ENCODE data around the gene ATP8B4.
"Not testable (repeated sequence)": the region's sequence is repeated elsewhere in the genome, so short reads cannot be mapped to it uniquely, and the experiment has no call there.

The ATP8B4 gene

GRCh38 chr15:50140098-50140497, 21.1 kb upstream of the ATP8B4 start:
- no peak overlapping the region for H3K4me3 ChIP-seq (ENCODE audit: low read depth, low read length)
- DNase-seq (ENCODE audit: low read depth): no peak
- TF ChIP-seq CTCF (IDR thresholded peaks at IDR 0.05; ENCODE audit: insufficient read depth, low read depth, low read length, missing control alignments): no peak

GRCh38 chr15:50138391-50138790, 19.4 kb upstream of the ATP8B4 start:
- TF ChIP-seq CTCF (IDR thresholded peaks at IDR 0.05; ENCODE audit: insufficient read depth, low read depth, low read length, missing control alignments): no peak
- H3K4me3 ChIP-seq (ENCODE audit: low read depth, low read length): no peak overlapping the region
- DNase-seq (ENCODE audit: low read depth): no peak

- no peak overlapping the region for H3K4me3 ChIP-seq (ENCODE audit: low read depth, low read length)
- TF ChIP-seq CTCF (IDR thresholded peaks at IDR 0.05; ENCODE audit: insufficient read depth, low read depth, low read length, missing control alignments): no peak
- no peak for DNase-seq (ENCODE audit: low read depth)
Measured at GRCh38 chr15:50137893-50138292, 18.9 kb upstream of the ATP8B4 start.

- no peak for TF ChIP-seq CTCF (IDR thresholded peaks at IDR 0.05; ENCODE audit: insufficient read depth, low read depth, low read length, missing control alignments)
- no peak for DNase-seq (ENCODE audit: low read depth)
- H3K4me3 ChIP-seq (ENCODE audit: low read depth, low read length): no peak overlapping the region
Measured at GRCh38 chr15:50137330-50137761, 18.3 kb upstream of the ATP8B4 start.

GRCh38 chr15:50135031-50135551, 16.1 kb upstream of the ATP8B4 start:
- no peak for TF ChIP-seq CTCF (IDR thresholded peaks at IDR 0.05; ENCODE audit: insufficient read depth, low read depth, low read length, missing control alignments)
- no peak for DNase-seq (ENCODE audit: low read depth)

GRCh38 chr15:50134524-50135024, 15.5 kb upstream of the ATP8B4 start:
- no peak overlapping the region for H3K4me3 ChIP-seq (ENCODE audit: low read depth, low read length)
- DNase-seq (ENCODE audit: low read depth): no peak
- TF ChIP-seq CTCF (IDR thresholded peaks at IDR 0.05; ENCODE audit: insufficient read depth, low read depth, low read length, missing control alignments): no peak

More at GRCh38 chr15:50135031-50135551, 16.1 kb upstream of the ATP8B4 start:
- no peak overlapping the region for H3K4me3 ChIP-seq (ENCODE audit: low read depth, low read length)

- H3K4me3 ChIP-seq (ENCODE audit: low read depth, low read length); DNase-seq (ENCODE audit: low read depth): not testable (repeated sequence)
Measured at GRCh38 chr15:50132251-50132984, 13.4 kb upstream of the ATP8B4 start.
